Panc1 (cell line): ENCODE data around the gene RIMKLB. TPM values are rescaled to one million over a fixed set of nuclear protein-coding genes. Genes with fewer than 3 reads are reported as not detected.

ENCODE experiments used
- ATAC-seq: fragments of 200-7000 bp; cut with Tn5 transposase; 2 replicates; pipeline ENCODE4 v1.9.1; 2020; ENCODE audit warnings: mild to moderate bottlenecking, moderate library complexity
- BruUV-seq: library from RNA; stranded (reverse); fragments of 400-500 nt; replicated peaks from 2 replicates; lab custom pipeline; 2021; lab: Mats Ljungman, UMichigan
- CTCF ChIA-PET: fragments of 300-600 bp; sonication (Branson Sonifier 250); formaldehyde crosslinking; loops from one replicate; lab custom pipeline; 2022; ENCODE audit warnings: antibody characterized with exemption; lab: Charles Lee
- POLR2A ChIA-PET: fragments of 300-600 bp; sonication (Branson Sonifier 250); formaldehyde crosslinking; loops from one replicate; lab custom pipeline; 2022; ENCODE audit warnings: antibody characterized with exemption; lab: Charles Lee
- DNase-seq: peaks from one replicate; pipeline ENCODE4 v3.0.0-alpha.2; 2010; ENCODE audit warnings: low read depth, low spot score
- H3K27ac ChIP-seq: 2 replicates; pipeline ENCODE4 v1.5.1; 2011; ENCODE audit warnings: mild to moderate bottlenecking, low read length, inconsistent platforms
- H3K27me3 ChIP-seq: fragments of 200-500 bp; sonication (Bioruptor generic); 2 replicates; pipeline ENCODE4 v1.6.0; 2014; ENCODE audit warnings: low read length, inconsistent platforms; ENCODE audit not compliant: control insufficient read depth, insufficient read depth
- H3K36me3 ChIP-seq: fragments of 200-500 bp; sonication (Bioruptor generic); 2 replicates; pipeline ENCODE4 v1.5.1; 2014; ENCODE audit warnings: inconsistent platforms, mild to moderate bottlenecking, low read length, moderate library complexity; ENCODE audit not compliant: control insufficient read depth, insufficient read depth
- H3K4me1 ChIP-seq: 2 replicates; pipeline ENCODE4 v1.5.1; 2011; ENCODE audit warnings: inconsistent platforms, mild to moderate bottlenecking, low read length, moderate library complexity; ENCODE audit not compliant: control insufficient read depth, insufficient read depth
- H3K4me3 ChIP-seq, 2 experiments: 2 replicates each; pipeline ENCODE4 v1.5.1; 2011 to 2012; ENCODE audit warnings: low read depth in 2 of 2, low read length in 2 of 2, mild to moderate bottlenecking in 2 of 2, inconsistent platforms in 1 of 2, moderate library complexity in 1 of 2
- H3K9me3 ChIP-seq: fragments of 200-500 bp; sonication (Bioruptor generic); 2 replicates; pipeline ENCODE4 v1.5.1; 2014; ENCODE audit warnings: low read depth, mild to moderate bottlenecking, inconsistent platforms, low read length, moderate library complexity; ENCODE audit not compliant: control insufficient read depth, insufficient read depth
- POLR2AphosphoS5 ChIP-seq: IDR thresholded peaks from 2 replicates; pipeline ENCODE4 v1.6.1; 2012; ENCODE audit warnings: mild to moderate bottlenecking, low read depth, low read length, moderate library complexity
- SIN3A ChIP-seq: IDR thresholded peaks from 2 replicates; pipeline ENCODE4 v1.6.1; 2012; ENCODE audit warnings: low read depth, mild to moderate bottlenecking, low read length, moderate library complexity, borderline replicate concordance; ENCODE audit not compliant: insufficient read depth
- TCF7L2 ChIP-seq: IDR thresholded peaks from 2 replicates; pipeline ENCODE4 v1.6.1; 2011; ENCODE audit warnings: mild to moderate bottlenecking, low read depth, low read length, inconsistent platforms
- in situ Hi-C: cut with HindIII; loops from 2 replicates; pipeline ENCODE4 v1.10.0; 2016; ENCODE audit warnings: low sequenced_read_pairs, low pct_unique_long_range_greater_than_20kb
- intact Hi-C: fragments of 100-400 bp; cut with micrococcal nuclease; formaldehyde crosslinking; loops from one replicate; pipeline ENCODE4 v1.10.0; 2022; ENCODE audit not compliant: unreplicated experiment
- total RNA-seq: library from RNA; stranded (reverse); gene quantifications from one replicate; pipeline ENCODE4 v1.2.1, GENCODE V29; 2021; ENCODE audit not compliant: unreplicated experiment
- TF ChIP-seq, protein P1 (sequence below), 2 experiments: IDR thresholded peaks; 2 replicates each; pipeline ENCODE4 v1.6.1; 2011 to 2012; ENCODE audit warnings: low read depth in 2 of 2, control low read depth in 1 of 2, low read length in 1 of 2, mild to moderate bottlenecking in 1 of 2, moderate library complexity in 1 of 2; ENCODE audit not compliant: insufficient read depth in 1 of 2
- TF ChIP-seq, protein P2 (sequence below): fragments of 450-650 bp; IDR thresholded peaks from 2 replicates; pipeline ENCODE4 v1.5.1; 2017; ENCODE audit warnings: mild to moderate bottlenecking

The RIMKLB gene
- total RNA-seq, 1 experiment from 2014 or later, result 17.1 TPM

DNA sequence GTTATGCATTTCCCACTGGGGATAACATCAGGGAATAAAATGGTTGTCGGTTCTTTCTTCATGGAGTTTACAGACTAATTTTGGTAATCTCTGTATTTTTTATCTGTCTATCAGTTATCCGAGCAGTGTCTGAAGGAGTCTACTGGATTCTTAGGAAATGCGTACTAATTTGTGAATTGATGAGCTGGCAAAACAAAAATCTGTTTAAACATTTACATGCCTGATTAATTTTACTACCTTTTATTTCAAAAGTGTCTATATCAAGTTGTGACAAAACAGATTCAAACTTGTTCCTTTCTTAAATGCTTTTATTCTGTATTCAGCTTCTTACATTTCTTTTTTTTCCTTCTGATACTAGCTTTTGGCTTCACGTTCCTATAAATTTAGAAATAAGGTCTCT lies 4.4 kb downstream of the RIMKLB start:
- no TSS peak for BruUV-seq
- ATAC-seq, result no peak
- DNase-seq, result no peak
- Histone ChIP-seq H3K27ac (no peak overlapping the region), H3K9me3 (no peaks in the 10 kb centered on the region), H3K27me3 (no peaks in the 10 kb centered on the region), H3K4me1 (peaks cover 8% of the 10 kb centered on the region; the same call in 1 of the 2 replicates), H3K4me3 (no peak overlapping the region), H3K36me3 (no peaks in the 10 kb centered on the region; the same call in 1 of the 2 replicates)
- in situ Hi-C loops, result no loop called here
- ChIA-PET CTCF (no interaction called here), POLR2A (no interaction called here)
- intact Hi-C loops, result no loop called here
- TF ChIP-seq SIN3A, result no peak
- TF ChIP-seq POLR2AphosphoS5, result no peak
- TF ChIP-seq, protein P1, sequence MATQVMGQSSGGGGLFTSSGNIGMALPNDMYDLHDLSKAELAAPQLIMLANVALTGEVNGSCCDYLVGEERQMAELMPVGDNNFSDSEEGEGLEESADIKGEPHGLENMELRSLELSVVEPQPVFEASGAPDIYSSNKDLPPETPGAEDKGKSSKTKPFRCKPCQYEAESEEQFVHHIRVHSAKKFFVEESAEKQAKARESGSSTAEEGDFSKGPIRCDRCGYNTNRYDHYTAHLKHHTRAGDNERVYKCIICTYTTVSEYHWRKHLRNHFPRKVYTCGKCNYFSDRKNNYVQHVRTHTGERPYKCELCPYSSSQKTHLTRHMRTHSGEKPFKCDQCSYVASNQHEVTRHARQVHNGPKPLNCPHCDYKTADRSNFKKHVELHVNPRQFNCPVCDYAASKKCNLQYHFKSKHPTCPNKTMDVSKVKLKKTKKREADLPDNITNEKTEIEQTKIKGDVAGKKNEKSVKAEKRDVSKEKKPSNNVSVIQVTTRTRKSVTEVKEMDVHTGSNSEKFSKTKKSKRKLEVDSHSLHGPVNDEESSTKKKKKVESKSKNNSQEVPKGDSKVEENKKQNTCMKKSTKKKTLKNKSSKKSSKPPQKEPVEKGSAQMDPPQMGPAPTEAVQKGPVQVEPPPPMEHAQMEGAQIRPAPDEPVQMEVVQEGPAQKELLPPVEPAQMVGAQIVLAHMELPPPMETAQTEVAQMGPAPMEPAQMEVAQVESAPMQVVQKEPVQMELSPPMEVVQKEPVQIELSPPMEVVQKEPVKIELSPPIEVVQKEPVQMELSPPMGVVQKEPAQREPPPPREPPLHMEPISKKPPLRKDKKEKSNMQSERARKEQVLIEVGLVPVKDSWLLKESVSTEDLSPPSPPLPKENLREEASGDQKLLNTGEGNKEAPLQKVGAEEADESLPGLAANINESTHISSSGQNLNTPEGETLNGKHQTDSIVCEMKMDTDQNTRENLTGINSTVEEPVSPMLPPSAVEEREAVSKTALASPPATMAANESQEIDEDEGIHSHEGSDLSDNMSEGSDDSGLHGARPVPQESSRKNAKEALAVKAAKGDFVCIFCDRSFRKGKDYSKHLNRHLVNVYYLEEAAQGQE (IDR thresholded peaks at IDR 0.05; ENCODE audit: insufficient read depth in 1 of 2, low read depth in 2 of 2, low read length in 1 of 2), result no peak
- TF ChIP-seq, protein P2, sequence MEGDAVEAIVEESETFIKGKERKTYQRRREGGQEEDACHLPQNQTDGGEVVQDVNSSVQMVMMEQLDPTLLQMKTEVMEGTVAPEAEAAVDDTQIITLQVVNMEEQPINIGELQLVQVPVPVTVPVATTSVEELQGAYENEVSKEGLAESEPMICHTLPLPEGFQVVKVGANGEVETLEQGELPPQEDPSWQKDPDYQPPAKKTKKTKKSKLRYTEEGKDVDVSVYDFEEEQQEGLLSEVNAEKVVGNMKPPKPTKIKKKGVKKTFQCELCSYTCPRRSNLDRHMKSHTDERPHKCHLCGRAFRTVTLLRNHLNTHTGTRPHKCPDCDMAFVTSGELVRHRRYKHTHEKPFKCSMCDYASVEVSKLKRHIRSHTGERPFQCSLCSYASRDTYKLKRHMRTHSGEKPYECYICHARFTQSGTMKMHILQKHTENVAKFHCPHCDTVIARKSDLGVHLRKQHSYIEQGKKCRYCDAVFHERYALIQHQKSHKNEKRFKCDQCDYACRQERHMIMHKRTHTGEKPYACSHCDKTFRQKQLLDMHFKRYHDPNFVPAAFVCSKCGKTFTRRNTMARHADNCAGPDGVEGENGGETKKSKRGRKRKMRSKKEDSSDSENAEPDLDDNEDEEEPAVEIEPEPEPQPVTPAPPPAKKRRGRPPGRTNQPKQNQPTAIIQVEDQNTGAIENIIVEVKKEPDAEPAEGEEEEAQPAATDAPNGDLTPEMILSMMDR, result no peak
- TF ChIP-seq TCF7L2, result no peak

DNA sequence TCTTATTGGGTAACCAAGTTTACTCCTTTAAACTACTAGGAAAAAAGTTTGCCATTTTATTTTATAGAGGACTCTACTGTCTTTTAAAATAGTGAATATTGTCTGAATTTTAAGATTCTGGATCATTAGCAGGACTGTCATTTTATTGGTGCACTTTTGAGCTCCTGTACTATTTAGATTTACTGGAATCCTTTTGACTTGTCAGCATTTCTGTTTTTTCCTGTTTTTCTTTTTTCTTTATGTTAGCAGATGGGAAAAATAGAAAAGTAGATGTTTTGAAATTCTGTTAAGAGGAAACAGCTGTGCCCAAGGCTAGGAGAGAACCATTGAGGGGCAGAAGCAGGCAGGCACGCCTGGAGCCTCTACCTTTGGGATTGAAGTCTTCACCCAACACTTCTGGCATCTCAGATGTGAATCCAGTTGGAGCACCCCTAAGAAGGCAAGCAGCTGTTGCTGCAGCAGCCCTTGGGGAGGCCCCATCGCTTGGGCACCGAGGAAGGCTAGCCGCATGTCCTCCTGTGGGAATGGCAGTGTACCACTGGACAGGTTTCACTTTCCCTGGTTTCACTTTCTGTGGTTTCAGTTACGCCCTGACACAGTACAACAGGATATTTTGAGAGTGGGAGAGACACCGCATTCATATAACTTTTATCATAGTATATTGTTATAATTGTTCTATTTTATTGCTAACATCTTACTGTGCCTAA lies 11.5 kb downstream of the RIMKLB start:
- intact Hi-C loops, result no loop called here
- ChIA-PET CTCF (no interaction called here), POLR2A (no interaction called here)
- DNase-seq (no peak), ATAC-seq (peak; percentile 80)
- H3K4me3 ChIP-seq, result peak overlapping the region; percentile 14 to 35; a peak in 2 of 4 replicates
- H3K9me3 ChIP-seq, result no peaks in the 10 kb centered on the region
- no peak for TF ChIP-seq POLR2AphosphoS5
- no peak for TF ChIP-seq TCF7L2
- TF ChIP-seq, protein P1 (IDR thresholded peaks at IDR 0.05; ENCODE audit: insufficient read depth in 1 of 2, low read depth in 2 of 2, low read length in 1 of 2), result no peak
- TF ChIP-seq, protein P2, result no peak
- TF ChIP-seq SIN3A, result no peak
- H3K4me1 ChIP-seq, result 0 out of 2 replicates have a peak, but pooled peaks cover 2% of the 10 kb centered on the region
- H3K27ac ChIP-seq, result peak overlapping the region; percentile 51
- H3K27me3 ChIP-seq, result no peaks in the 10 kb centered on the region
- in situ Hi-C loops, result no loop called here
- no TSS peak for BruUV-seq
- peaks cover 1% of the 10 kb centered on the region; the same call in 1 of the 2 replicates for H3K36me3 ChIP-seq
